Neural cell (in vitro differentiated cells): Measurements from ENCODE around the gene SLC25A42.

Experiments
- EP300 ChIP-seq: fragments of 450-650 bp; conservative IDR thresholded peaks from 2 replicates; pipeline ENCODE4 v1.6.1; 2014; ENCODE audit warnings: antibody characterized with exemption, mild to moderate bottlenecking, moderate library complexity; ENCODE audit not compliant: poor library complexity, severe bottlenecking
- EZH2 ChIP-seq: fragments of 200-600, 300-800 bp; shearing (Covaris generic), sonication (generic); IDR thresholded peaks from 2 replicates; pipeline ENCODE4 v1.6.1; 2014; ENCODE audit warnings: antibody characterized with exemption, low read length, borderline replicate concordance, mild to moderate bottlenecking; ENCODE audit not compliant: insufficient read depth, poor library complexity, severe bottlenecking
- MXI1 ChIP-seq: fragments of 450-650 bp; conservative IDR thresholded peaks from 2 replicates; pipeline ENCODE4 v1.6.1; 2014; ENCODE audit warnings: antibody characterized with exemption, mild to moderate bottlenecking; ENCODE audit not compliant: poor library complexity, severe bottlenecking
- POLR2AphosphoS5 ChIP-seq: IDR thresholded peaks from 2 replicates; pipeline ENCODE4 v1.6.1; 2012
- RAD21 ChIP-seq: fragments of 450-650 bp; conservative IDR thresholded peaks from 2 replicates; pipeline ENCODE4 v1.6.1; 2014; ENCODE audit warnings: antibody characterized with exemption, mild to moderate bottlenecking, moderate library complexity
- TAF1 ChIP-seq: IDR thresholded peaks from 2 replicates; pipeline ENCODE4 v1.6.1; 2012; ENCODE audit warnings: low read depth
- TF ChIP-seq, protein P1 (sequence below): fragments of 450-650 bp; IDR thresholded peaks from 2 replicates; pipeline ENCODE4 v1.5.1; 2014; ENCODE audit warnings: antibody characterized with exemption, mild to moderate bottlenecking, moderate library complexity; ENCODE audit not compliant: poor library complexity, severe bottlenecking
- TF ChIP-seq, protein P2 (sequence below): IDR thresholded peaks from 2 replicates; pipeline ENCODE4 v1.6.1; 2012; ENCODE audit warnings: borderline replicate concordance

DNA sequence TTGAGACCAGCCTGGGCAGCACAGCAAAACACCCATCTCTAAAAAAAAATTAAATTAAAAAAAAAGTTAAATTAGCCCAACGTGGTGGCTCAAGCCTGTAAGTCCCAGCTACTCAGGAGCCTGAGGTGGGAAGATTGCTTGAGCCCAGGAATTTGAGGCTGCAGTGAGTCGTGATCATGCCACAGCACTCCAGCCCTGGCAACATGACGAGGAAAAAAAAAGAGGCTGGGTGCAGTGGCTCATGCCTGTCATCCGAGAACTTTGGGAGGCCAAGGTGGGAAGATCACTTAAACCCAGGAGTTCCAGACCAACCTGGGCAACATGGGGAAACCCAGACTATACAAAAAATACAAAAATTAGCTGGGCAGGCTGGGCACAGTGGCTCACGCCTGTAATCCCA, 76.7 kb downstream of the SLC25A42 start:
- TF ChIP-seq POLR2AphosphoS5 (no peak), MXI1 (no peak), RAD21 (no peak), TAF1 (no peak), EP300 (no peak), EZH2 (no peak)
- TF ChIP-seq, protein P1, sequence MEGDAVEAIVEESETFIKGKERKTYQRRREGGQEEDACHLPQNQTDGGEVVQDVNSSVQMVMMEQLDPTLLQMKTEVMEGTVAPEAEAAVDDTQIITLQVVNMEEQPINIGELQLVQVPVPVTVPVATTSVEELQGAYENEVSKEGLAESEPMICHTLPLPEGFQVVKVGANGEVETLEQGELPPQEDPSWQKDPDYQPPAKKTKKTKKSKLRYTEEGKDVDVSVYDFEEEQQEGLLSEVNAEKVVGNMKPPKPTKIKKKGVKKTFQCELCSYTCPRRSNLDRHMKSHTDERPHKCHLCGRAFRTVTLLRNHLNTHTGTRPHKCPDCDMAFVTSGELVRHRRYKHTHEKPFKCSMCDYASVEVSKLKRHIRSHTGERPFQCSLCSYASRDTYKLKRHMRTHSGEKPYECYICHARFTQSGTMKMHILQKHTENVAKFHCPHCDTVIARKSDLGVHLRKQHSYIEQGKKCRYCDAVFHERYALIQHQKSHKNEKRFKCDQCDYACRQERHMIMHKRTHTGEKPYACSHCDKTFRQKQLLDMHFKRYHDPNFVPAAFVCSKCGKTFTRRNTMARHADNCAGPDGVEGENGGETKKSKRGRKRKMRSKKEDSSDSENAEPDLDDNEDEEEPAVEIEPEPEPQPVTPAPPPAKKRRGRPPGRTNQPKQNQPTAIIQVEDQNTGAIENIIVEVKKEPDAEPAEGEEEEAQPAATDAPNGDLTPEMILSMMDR: no peak
- TF ChIP-seq, protein P2, sequence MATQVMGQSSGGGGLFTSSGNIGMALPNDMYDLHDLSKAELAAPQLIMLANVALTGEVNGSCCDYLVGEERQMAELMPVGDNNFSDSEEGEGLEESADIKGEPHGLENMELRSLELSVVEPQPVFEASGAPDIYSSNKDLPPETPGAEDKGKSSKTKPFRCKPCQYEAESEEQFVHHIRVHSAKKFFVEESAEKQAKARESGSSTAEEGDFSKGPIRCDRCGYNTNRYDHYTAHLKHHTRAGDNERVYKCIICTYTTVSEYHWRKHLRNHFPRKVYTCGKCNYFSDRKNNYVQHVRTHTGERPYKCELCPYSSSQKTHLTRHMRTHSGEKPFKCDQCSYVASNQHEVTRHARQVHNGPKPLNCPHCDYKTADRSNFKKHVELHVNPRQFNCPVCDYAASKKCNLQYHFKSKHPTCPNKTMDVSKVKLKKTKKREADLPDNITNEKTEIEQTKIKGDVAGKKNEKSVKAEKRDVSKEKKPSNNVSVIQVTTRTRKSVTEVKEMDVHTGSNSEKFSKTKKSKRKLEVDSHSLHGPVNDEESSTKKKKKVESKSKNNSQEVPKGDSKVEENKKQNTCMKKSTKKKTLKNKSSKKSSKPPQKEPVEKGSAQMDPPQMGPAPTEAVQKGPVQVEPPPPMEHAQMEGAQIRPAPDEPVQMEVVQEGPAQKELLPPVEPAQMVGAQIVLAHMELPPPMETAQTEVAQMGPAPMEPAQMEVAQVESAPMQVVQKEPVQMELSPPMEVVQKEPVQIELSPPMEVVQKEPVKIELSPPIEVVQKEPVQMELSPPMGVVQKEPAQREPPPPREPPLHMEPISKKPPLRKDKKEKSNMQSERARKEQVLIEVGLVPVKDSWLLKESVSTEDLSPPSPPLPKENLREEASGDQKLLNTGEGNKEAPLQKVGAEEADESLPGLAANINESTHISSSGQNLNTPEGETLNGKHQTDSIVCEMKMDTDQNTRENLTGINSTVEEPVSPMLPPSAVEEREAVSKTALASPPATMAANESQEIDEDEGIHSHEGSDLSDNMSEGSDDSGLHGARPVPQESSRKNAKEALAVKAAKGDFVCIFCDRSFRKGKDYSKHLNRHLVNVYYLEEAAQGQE: no peak
